WERI-Rb-1 (cell line): ENCODE measurements around the gene LPO.

ENCODE experiments used
- DNase-seq: peaks from one replicate; pipeline ENCODE4 v3.0.0-alpha.2; 2020
- H3K27ac ChIP-seq: fragments of 250-450 bp; sonication (Bioruptor Pico); 2 replicates; pipeline ENCODE4 v1.5.1; 2020; ENCODE audit warnings: mild to moderate bottlenecking, moderate library complexity
- H3K27me3 ChIP-seq: fragments of 250-450 bp; sonication (Bioruptor Pico); 2 replicates; pipeline ENCODE4 v1.5.1; 2021; ENCODE audit warnings: mild to moderate bottlenecking, low read depth, moderate library complexity; ENCODE audit not compliant: insufficient read depth, severe bottlenecking
- H3K36me3 ChIP-seq: fragments of 250-450 bp; sonication (Bioruptor Pico); 2 replicates; pipeline ENCODE4 v1.5.1; 2020; ENCODE audit warnings: mild to moderate bottlenecking, moderate library complexity
- H3K4me3 ChIP-seq: 2 replicates; pipeline ENCODE4 v1.5.1; 2011; ENCODE audit warnings: low read depth, mild to moderate bottlenecking, control low read depth, low read length
- H3K9me3 ChIP-seq: fragments of 250-450 bp; sonication (Bioruptor Pico); 2 replicates; pipeline ENCODE4 v1.5.1; 2021; ENCODE audit warnings: mild to moderate bottlenecking, moderate library complexity; ENCODE audit not compliant: severe bottlenecking
- TF ChIP-seq, protein P1 (sequence below): IDR thresholded peaks from 2 replicates; pipeline ENCODE4 v1.5.1; 2011; ENCODE audit warnings: low read depth, mild to moderate bottlenecking, control low read depth, inconsistent platforms, low read length

Gene LPO

DNA sequence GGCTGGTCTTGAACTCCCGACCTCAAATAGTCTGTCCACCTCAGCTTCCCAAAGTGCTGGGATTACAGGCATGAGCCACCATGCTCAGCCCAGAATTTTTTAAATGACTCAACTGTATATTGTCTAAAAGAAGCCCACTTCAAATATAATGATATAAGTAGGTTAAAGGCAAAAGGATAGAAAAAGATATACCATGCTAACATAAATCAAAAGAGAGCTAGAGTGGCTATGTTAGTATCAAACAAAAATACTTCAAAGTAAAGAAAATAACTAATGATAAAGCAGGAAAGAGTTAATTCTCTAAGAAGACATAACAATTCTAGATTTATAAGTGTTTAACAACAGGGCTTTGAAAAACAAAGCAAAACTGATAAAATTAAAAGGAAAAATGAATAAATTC lies 55.6 kb downstream of the LPO start:
- Histone ChIP-seq H3K9me3 (no peaks in the 10 kb centered on the region), H3K27ac (no peak overlapping the region), H3K27me3 (no peaks in the 10 kb centered on the region), H3K4me3 (no peak overlapping the region), H3K36me3 (no peaks in the 10 kb centered on the region)
- TF ChIP-seq, protein P1, sequence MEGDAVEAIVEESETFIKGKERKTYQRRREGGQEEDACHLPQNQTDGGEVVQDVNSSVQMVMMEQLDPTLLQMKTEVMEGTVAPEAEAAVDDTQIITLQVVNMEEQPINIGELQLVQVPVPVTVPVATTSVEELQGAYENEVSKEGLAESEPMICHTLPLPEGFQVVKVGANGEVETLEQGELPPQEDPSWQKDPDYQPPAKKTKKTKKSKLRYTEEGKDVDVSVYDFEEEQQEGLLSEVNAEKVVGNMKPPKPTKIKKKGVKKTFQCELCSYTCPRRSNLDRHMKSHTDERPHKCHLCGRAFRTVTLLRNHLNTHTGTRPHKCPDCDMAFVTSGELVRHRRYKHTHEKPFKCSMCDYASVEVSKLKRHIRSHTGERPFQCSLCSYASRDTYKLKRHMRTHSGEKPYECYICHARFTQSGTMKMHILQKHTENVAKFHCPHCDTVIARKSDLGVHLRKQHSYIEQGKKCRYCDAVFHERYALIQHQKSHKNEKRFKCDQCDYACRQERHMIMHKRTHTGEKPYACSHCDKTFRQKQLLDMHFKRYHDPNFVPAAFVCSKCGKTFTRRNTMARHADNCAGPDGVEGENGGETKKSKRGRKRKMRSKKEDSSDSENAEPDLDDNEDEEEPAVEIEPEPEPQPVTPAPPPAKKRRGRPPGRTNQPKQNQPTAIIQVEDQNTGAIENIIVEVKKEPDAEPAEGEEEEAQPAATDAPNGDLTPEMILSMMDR = no peak
- no peak for DNase-seq

DNA sequence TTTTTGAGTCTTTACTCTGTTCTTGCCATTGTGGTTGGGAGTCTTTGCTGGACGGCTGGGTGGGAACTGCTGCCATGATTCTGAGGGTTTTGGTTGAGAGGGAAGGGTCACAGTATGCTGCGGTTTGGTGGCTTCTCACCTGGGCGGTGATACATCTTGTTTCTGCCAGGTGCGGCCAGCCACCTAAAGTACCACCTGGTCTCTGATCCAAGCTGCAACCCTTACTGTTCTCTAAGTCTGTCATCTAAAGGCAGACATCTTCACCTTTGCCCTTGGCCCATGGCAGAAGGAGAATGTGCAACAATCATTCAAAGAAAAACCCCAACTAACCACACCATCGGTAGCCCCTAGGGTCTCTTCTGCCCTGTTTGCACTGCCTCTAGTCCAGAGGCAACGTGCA lies 62.0 kb downstream of the LPO start:
- no peaks in the 10 kb centered on the region for H3K27me3 ChIP-seq

DNA sequence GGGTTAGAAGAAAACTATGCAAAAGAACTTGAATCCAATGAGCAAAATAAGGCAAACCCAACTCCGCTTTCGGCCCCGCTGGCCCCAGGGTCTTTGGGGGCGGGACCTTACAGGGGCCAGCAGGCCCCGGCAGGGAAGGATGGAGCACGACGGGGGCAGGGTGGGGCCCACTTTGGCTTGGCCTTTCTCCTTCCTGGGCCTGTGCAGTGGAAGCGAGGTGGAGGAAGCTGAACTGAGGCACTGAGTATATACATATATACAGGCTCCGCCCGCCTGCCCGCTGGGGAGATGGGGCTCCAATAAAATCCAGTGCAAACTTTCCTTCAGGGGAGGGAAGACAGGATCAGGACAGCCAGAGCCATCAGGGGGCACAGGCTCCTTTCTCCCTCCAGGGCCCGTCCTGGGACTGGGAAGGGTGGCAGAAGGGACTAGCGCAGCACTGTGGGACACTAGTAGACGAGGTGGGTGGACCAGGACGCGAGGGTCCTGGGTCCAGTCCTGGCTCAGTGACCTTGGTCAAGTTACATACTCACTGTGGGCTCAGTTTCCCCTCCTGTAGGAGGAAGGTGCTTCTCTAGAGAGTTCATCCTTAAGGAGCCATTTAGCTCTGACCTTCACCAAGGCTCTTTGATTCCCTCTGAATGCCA lies 63.2 kb downstream of the LPO start:
- H3K27me3 ChIP-seq = no peaks in the 10 kb centered on the region
- H3K4me3 ChIP-seq = no peak overlapping the region
- DNase-seq = no peak
- TF ChIP-seq, protein P1 = no peak
- H3K27ac ChIP-seq = no peak overlapping the region
- no peaks in the 10 kb centered on the region for H3K9me3 ChIP-seq
- H3K36me3 ChIP-seq = peaks cover 6% of the 10 kb centered on the region

More for the DNA sequence above, 62.0 kb downstream of the LPO start:
- Histone ChIP-seq H3K27ac (no peak overlapping the region), H3K4me3 (no peak overlapping the region), H3K9me3 (no peaks in the 10 kb centered on the region), H3K36me3 (peaks cover 6% of the 10 kb centered on the region)
- no peak for DNase-seq
- TF ChIP-seq, protein P1 = no peak

DNA sequence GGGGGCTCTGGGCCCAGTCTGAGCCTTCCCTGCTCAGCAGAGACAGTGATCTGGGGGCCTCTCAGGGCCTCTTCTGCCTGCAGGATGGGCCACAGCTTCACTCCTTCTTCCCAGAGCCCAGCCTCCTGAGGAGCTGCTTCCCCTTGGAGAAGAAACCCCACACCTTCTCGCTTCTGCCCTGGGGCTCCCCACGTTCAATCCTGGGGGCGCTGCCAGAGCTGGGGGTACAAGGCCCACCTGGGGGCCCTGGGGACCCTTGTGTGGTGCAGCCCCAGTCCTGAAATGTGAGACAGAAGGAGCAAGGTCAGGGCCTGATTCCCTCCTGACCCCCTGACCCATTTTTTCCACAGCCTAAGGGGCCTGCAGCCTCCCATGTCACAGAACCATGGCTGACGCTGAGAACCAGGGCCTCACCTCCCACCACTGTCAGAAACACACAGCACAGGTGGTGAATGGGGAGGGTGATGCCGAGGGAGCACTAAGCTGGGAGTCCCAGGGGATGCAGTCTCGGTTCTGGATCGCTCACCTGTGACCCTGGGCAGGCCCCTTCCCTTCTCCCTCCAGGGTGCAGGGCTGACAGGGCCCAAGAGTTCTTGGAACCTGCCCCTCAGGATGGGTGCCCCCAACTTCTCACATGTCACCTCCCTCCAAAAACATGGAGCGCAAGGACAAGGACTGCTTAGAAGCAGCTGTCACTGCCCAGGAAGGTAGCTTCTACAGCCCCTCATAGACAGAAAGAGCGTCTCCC lies 64.0 kb downstream of the LPO start:
- no peak overlapping the region for H3K27ac ChIP-seq
- no peaks in the 10 kb centered on the region for H3K27me3 ChIP-seq
- H3K4me3 ChIP-seq = no peak overlapping the region
- H3K36me3 ChIP-seq = peaks cover 11% of the 10 kb centered on the region
- H3K9me3 ChIP-seq = no peaks in the 10 kb centered on the region
- TF ChIP-seq, protein P1 = no peak
- DNase-seq = no peak

DNA sequence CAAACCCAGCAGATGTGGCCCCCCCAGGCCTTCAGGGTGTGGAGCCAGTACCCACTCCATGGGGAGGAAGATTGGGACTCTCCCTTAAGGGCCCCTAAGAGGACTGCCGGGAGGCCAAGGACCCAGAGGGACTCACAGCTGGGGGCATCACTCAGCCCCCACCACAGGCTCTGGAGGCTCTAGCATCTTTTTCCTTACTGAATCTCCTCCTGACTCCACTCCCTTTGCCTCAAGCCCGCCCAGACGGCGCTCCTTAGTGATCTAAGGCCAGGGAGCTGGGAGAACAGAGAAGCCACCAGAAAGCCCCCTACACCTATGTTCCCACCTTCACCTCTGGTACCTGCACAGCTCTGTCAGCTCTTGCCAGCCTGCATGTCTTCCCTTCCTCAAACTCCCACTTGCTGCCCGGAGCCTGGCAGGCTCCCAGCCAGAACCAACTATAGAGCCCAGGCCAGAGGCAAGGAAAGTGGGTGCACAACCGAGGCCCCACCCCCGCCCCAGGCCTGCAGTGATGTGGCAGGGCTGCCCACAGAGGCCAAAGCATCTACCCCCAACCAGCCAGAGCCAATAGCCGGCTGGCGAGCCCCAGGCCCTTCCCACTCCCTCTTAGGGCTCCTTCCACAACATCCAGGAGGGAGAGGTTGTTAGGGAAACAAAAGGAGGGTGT lies 64.7 kb downstream of the LPO start:
- Histone ChIP-seq H3K36me3 (peaks cover 18% of the 10 kb centered on the region), H3K27ac (no peak overlapping the region), H3K9me3 (no peaks in the 10 kb centered on the region), H3K27me3 (no peaks in the 10 kb centered on the region), H3K4me3 (no peak overlapping the region)
- DNase-seq = no peak
- TF ChIP-seq, protein P1 = no peak
